Transverse colon (tissue), 4 donors: ENCODE data around the gene CAPZA1.

Experiments
- CTCF ChIP-seq, 5 experiments: fragments of 200-600 bp in 3 of 5; fragments of 450-650 bp in 2 of 5; sonication (generic) in 3 of 5; IDR thresholded peaks; 1 replicate in 2 of 5; 2 replicates in 3 of 5; pipeline ENCODE4 v1.5.1; 2016 to 2017; ENCODE audit warnings: antibody characterized with exemption in 5 of 5, inconsistent platforms in 3 of 5, mild to moderate bottlenecking in 2 of 5, moderate library complexity in 1 of 5
- POLR2A ChIP-seq: fragments of 450-650 bp; IDR thresholded peaks from one replicate; pipeline ENCODE4 v1.6.1; 2016; ENCODE audit warnings: antibody characterized with exemption, mild to moderate bottlenecking, moderate library complexity
- POLR2AphosphoS5 ChIP-seq, 3 donors: sonication (generic); formaldehyde crosslinking; IDR thresholded peaks; one replicate each; pipeline ENCODE4 v1.6.1; 2016; ENCODE audit warnings: antibody characterized with exemption in 3 of 3

GRCh38 chr1:112594208-112594876 is 25.3 kb upstream of the CAPZA1 start:
- TF ChIP-seq POLR2AphosphoS5 (IDR thresholded peaks at IDR 0.05): no peak
- TF ChIP-seq CTCF (IDR thresholded peaks at IDR 0.05): no peak
- no peak for TF ChIP-seq POLR2A
